Measurements from ENCODE around the gene EDIL3. TPM values are rescaled to one million over a fixed set of nuclear protein-coding genes. Genes with fewer than 3 reads are reported as not detected.

Gene EDIL3
- total and polyA plus RNA-seq, 9 donors, result 7.6 to 18.3 (median 11.6) TPM

GRCh38 chr5:83925321-83925954 is 459.2 kb downstream of the EDIL3 start:
- no peak overlapping the region for H3K27ac ChIP-seq (ENCODE audit: low read length)
- no peaks in the 10 kb centered on the region for H3K27me3 ChIP-seq (ENCODE audit: control insufficient read depth, insufficient read depth, low read length)
- DNase-seq, result peak; percentile 5
- 37% methylated on average over 3 of the region's 4 CpGs for WGBS (ENCODE audit: insufficient coverage)
- H3K9me3 ChIP-seq (replicated peaks; ENCODE audit: control insufficient read depth, low read depth, low read length), result peaks cover 2% of the 10 kb centered on the region
- no peak overlapping the region for H3K4me3 ChIP-seq (ENCODE audit: low read length)
- no peaks in the 10 kb centered on the region for H3K4me1 ChIP-seq (ENCODE audit: control insufficient read depth, insufficient read depth, low read length)
- H3K36me3 ChIP-seq (ENCODE audit: control insufficient read depth, insufficient read depth, low read length), result no peaks in the 10 kb centered on the region

DNA sequence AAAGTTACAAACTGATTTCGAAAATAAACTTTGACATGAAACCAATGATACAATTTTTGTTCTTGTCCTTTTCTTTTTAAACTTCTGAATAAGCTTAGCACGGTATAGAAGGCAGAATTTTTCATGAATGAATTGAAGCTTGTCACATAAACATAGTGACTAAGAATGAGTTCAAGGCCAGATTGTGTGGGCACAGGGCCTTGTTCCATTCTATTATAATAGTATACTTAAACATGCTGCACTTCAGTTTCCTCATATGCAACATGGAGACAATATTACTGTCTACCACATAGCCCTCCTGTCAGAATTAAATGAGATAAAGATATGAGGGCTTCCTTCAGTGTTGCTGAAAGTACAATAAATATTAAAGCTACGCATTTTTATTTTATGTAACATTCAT is 459.8 kb downstream of the EDIL3 start:
- DNase-seq, result no peak
- no peaks in the 10 kb centered on the region for H3K4me1 ChIP-seq (ENCODE audit: control insufficient read depth, insufficient read depth, low read length)
- WGBS (ENCODE audit: insufficient coverage), result no CpG with 5 or more reads among the region's 3 CpGs
- no peak overlapping the region for H3K4me3 ChIP-seq (ENCODE audit: low read length)
- H3K9me3 ChIP-seq (replicated peaks; ENCODE audit: control insufficient read depth, low read depth, low read length), result peaks cover 2% of the 10 kb centered on the region
- no peaks in the 10 kb centered on the region for H3K27me3 ChIP-seq (ENCODE audit: control insufficient read depth, insufficient read depth, low read length)
- H3K27ac ChIP-seq (ENCODE audit: low read length), result no peak overlapping the region
- no peaks in the 10 kb centered on the region for H3K36me3 ChIP-seq (ENCODE audit: control insufficient read depth, insufficient read depth, low read length)

- no peak for DNase-seq
- no peaks in the 10 kb centered on the region for H3K4me1 ChIP-seq (ENCODE audit: control insufficient read depth, insufficient read depth, low read length)
- H3K27ac ChIP-seq (ENCODE audit: low read length), result no peak overlapping the region
- H3K4me3 ChIP-seq (ENCODE audit: low read length), result no peak overlapping the region
- peaks cover 2% of the 10 kb centered on the region for H3K9me3 ChIP-seq (replicated peaks; ENCODE audit: control insufficient read depth, low read depth, low read length)
- H3K36me3 ChIP-seq (ENCODE audit: control insufficient read depth, insufficient read depth, low read length), result no peaks in the 10 kb centered on the region
- WGBS (ENCODE audit: insufficient coverage), result 50% methylated on average over 1 of the region's 1 CpG
- H3K27me3 ChIP-seq (ENCODE audit: control insufficient read depth, insufficient read depth, low read length), result no peaks in the 10 kb centered on the region
These were observed 460.5 kb downstream of the EDIL3 start for GRCh38 chr5:83924171-83924570.

GRCh38 chr5:83922699-83923098 is 462.0 kb downstream of the EDIL3 start:
- Histone ChIP-seq H3K27me3 (ENCODE audit: control insufficient read depth, insufficient read depth, low read length) (no peaks in the 10 kb centered on the region), H3K4me1 (ENCODE audit: control insufficient read depth, insufficient read depth, low read length) (no peaks in the 10 kb centered on the region), H3K27ac (ENCODE audit: low read length) (no peak overlapping the region), H3K36me3 (ENCODE audit: control insufficient read depth, insufficient read depth, low read length) (no peaks in the 10 kb centered on the region), H3K9me3 (replicated peaks; ENCODE audit: control insufficient read depth, low read depth, low read length) (peaks cover 2% of the 10 kb centered on the region), H3K4me3 (ENCODE audit: low read length) (no peak overlapping the region)
- no peak for DNase-seq
- 86% methylated on average over 3 of the region's 4 CpGs for WGBS (ENCODE audit: insufficient coverage)

DNA sequence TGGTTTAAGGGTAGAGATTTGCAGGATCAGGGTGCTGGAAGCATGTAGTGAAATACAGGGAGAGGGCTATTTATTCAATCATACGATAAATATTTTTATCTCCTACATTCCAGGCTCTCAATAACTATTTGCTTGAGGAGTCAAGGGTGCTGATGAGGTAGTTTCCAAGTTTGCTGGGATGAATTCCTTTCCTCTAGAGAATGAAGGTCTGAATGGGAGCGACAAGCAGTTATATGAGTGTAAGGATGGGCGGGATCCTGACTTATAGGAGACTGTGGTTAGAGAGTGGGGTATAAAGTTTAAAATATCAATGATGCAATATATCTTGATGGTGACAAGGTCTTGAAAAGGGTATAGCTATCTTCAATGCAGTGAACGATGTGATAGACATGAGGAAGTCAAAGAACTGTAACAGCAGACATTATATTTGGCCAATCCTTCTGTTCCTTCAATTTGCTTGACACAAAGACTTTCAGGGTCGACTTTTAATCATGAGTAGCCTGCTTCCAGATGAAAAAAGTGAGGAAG is 462.9 kb downstream of the EDIL3 start:
- 100% methylated on average over 2 of the region's 5 CpGs for WGBS (ENCODE audit: insufficient coverage)
- Histone ChIP-seq H3K36me3 (ENCODE audit: control insufficient read depth, insufficient read depth, low read length) (no peaks in the 10 kb centered on the region), H3K27ac (ENCODE audit: low read length) (no peak overlapping the region), H3K27me3 (ENCODE audit: control insufficient read depth, insufficient read depth, low read length) (no peaks in the 10 kb centered on the region), H3K9me3 (replicated peaks; ENCODE audit: control insufficient read depth, low read depth, low read length) (peaks cover 2% of the 10 kb centered on the region), H3K4me1 (ENCODE audit: control insufficient read depth, insufficient read depth, low read length) (no peaks in the 10 kb centered on the region), H3K4me3 (ENCODE audit: low read length) (no peak overlapping the region)
- DNase-seq, result no peak

DNA sequence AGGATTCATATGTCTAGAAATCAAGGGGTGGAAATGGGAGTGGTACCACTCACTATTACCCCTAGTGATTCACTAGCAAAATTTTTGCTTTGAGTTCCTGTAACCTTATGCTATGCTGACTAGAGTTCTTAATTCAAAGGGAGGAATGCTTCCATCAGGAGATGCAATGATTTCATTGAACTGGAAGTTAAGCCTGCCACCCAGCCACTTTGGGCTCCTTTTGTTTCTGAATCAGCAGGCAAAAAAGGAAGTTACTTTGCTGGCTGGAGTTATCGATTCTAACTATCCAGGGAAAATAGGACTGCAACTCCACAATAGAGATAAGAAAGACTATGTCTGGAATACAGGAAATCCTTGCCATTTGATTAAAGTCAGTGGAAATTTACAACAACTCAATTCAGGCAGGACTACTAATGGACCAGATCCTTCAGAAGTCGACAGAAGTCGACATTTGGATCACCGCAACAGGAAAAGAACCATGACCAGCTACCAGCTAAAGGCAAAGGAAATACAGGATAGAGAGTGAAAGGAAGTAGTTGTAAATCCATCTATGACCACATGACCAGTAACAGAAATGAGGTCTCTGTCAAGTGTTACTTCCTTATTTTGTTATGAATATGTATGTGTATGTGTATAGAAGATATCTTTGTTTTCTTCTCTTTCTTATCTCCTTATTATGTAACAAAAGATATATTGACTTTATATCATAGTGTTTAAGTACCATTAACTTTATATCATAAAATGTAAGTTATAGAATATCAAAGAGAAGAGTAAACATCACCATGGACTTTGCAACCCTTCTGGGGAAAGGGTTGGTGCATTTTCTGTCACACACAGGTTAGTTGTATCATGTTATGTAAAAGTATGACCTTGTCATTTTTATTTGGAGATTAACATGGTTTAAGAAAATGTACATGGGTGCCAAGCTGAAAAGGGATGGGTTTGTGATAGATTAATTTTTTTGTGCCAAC is 465.3 kb downstream of the EDIL3 start:
- no peaks in the 10 kb centered on the region for H3K4me1 ChIP-seq (ENCODE audit: control insufficient read depth, insufficient read depth, low read length)
- no peaks in the 10 kb centered on the region for H3K27me3 ChIP-seq (ENCODE audit: control insufficient read depth, insufficient read depth, low read length)
- no peaks in the 10 kb centered on the region for H3K36me3 ChIP-seq (ENCODE audit: control insufficient read depth, insufficient read depth, low read length)
- no peak overlapping the region for H3K27ac ChIP-seq (ENCODE audit: low read length)
- peak; percentile 11 for DNase-seq
- 80% methylated on average over 1 of the region's 4 CpGs for WGBS (ENCODE audit: insufficient coverage)
- peaks cover 2% of the 10 kb centered on the region for H3K9me3 ChIP-seq (replicated peaks; ENCODE audit: control insufficient read depth, low read depth, low read length)
- H3K4me3 ChIP-seq (ENCODE audit: low read length), result no peak overlapping the region

DNA sequence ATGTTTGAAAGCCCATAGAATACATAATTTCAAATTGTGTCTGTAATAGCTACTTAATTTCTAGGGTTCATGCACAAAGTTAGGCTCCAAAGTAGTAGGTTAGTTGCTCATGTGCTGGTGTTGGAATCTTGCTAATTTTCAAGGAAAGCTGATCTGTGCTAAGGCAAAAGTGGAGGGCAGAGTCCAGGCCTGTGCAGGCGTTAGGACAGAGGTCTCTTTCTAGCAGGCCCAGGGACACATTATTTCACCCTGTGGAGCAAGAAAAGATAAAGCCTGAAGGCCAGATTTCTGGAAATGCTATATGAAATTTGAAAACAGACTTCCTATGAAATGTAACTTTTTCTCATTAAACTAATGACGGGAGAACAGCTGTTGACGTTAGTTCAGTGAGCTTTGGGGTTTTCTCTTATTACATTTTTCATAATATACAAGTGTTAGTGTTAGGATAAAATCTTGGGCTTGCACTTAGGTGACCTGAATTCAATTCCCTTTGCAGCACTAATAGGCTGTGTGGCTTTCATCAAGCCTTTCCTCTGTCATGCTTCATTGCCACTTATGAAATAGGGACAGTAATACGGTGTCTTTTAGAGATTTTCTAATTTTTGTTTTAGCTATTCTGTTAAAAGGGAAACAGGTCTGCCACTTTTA is 467.3 kb downstream of the EDIL3 start:
- H3K27me3 ChIP-seq (ENCODE audit: control insufficient read depth, insufficient read depth, low read length), result no peaks in the 10 kb centered on the region
- no peaks in the 10 kb centered on the region for H3K36me3 ChIP-seq (ENCODE audit: control insufficient read depth, insufficient read depth, low read length)
- no peak overlapping the region for H3K27ac ChIP-seq (ENCODE audit: low read length)
- no peak for DNase-seq
- H3K4me3 ChIP-seq (ENCODE audit: low read length), result no peak overlapping the region
- H3K4me1 ChIP-seq (ENCODE audit: control insufficient read depth, insufficient read depth, low read length), result no peaks in the 10 kb centered on the region
- 17% methylated on average over 1 of the region's 4 CpGs for WGBS (ENCODE audit: insufficient coverage)
- H3K9me3 ChIP-seq (replicated peaks; ENCODE audit: control insufficient read depth, low read depth, low read length), result no peaks in the 10 kb centered on the region

- Histone ChIP-seq H3K36me3 (ENCODE audit: control insufficient read depth, insufficient read depth, low read length) (no peaks in the 10 kb centered on the region), H3K4me3 (ENCODE audit: low read length) (no peak overlapping the region), H3K9me3 (replicated peaks; ENCODE audit: control insufficient read depth, low read depth, low read length) (no peaks in the 10 kb centered on the region), H3K27me3 (ENCODE audit: control insufficient read depth, insufficient read depth, low read length) (no peaks in the 10 kb centered on the region), H3K4me1 (ENCODE audit: control insufficient read depth, insufficient read depth, low read length) (no peaks in the 10 kb centered on the region), H3K27ac (ENCODE audit: low read length) (no peak overlapping the region)
- 83% methylated on average over 2 of the region's 4 CpGs for WGBS (ENCODE audit: insufficient coverage)
- DNase-seq, result no peak
These were observed 469.8 kb downstream of the EDIL3 start for GRCh38 chr5:83914662-83915418.

- Histone ChIP-seq H3K4me1 (ENCODE audit: control insufficient read depth, insufficient read depth, low read length) (no peaks in the 10 kb centered on the region), H3K4me3 (ENCODE audit: low read length) (no peak overlapping the region), H3K27ac (ENCODE audit: low read length) (no peak overlapping the region), H3K27me3 (ENCODE audit: control insufficient read depth, insufficient read depth, low read length) (no peaks in the 10 kb centered on the region), H3K9me3 (replicated peaks; ENCODE audit: control insufficient read depth, low read depth, low read length) (no peaks in the 10 kb centered on the region), H3K36me3 (ENCODE audit: control insufficient read depth, insufficient read depth, low read length) (no peaks in the 10 kb centered on the region)
- WGBS (ENCODE audit: insufficient coverage), result 33% methylated on average over 2 of the region's 4 CpGs
- peak; percentile 28 for DNase-seq
These were observed 470.5 kb downstream of the EDIL3 start for GRCh38 chr5:83914199-83914598.
